IMR-90 (cell line): ENCODE results near the gene CAPS. TPM values are rescaled to one million over a fixed set of nuclear protein-coding genes. Genes with fewer than 3 reads are reported as not detected.

Experiments
- ATAC-seq: fragments of 200-7000 bp; cut with Tn5 transposase; 2 replicates; pipeline ENCODE4 v1.9.1; 2020; ENCODE audit warnings: low read depth, mild to moderate bottlenecking, moderate library complexity
- BruUV-seq: library from RNA; stranded (reverse); fragments of 400-500 nt; replicated peaks from 2 replicates; lab custom pipeline; 2021; lab: Mats Ljungman, UMichigan
- CTCF ChIA-PET: fragments of 300-600 bp; formaldehyde crosslinking; extraction: SDS; loops from one replicate; lab custom pipeline; 2021; ENCODE audit warnings: antibody characterized with exemption; lab: Yijun Ruan, JAX
- POLR2A ChIA-PET: fragments of 300-600 bp; sonication (Branson Sonifier 250); formaldehyde crosslinking; loops from one replicate; lab custom pipeline; 2022; ENCODE audit warnings: antibody characterized with exemption; ENCODE audit not compliant: unreplicated experiment; lab: Charles Lee
- DNase-seq: peaks from one replicate; pipeline ENCODE4 v3.0.0; 2013
- H2AFZ ChIP-seq: replicated peaks from 2 replicates; pipeline ENCODE3; 2013; ENCODE audit warnings: low read length, mild to moderate bottlenecking; ENCODE audit not compliant: poor library complexity
- H2AK5ac ChIP-seq: 2 replicates; pipeline ENCODE4 v1.6.1; 2013; ENCODE audit warnings: low read depth, low read length, inconsistent platforms
- H2AK9ac ChIP-seq: replicated peaks from 2 replicates; pipeline ENCODE3; 2013; ENCODE audit warnings: mild to moderate bottlenecking, low read depth, low read length, moderate library complexity; ENCODE audit not compliant: poor library complexity
- H2BK120ac ChIP-seq: 2 replicates; pipeline ENCODE4 v1.6.1; 2013; ENCODE audit warnings: low read depth, low read length, inconsistent platforms
- H2BK15ac ChIP-seq: 3 replicates; pipeline ENCODE4 v1.6.1; 2013; ENCODE audit warnings: low read depth, low read length, inconsistent platforms
- H2BK20ac ChIP-seq: 2 replicates; pipeline ENCODE4 v1.6.1; 2013; ENCODE audit warnings: low read depth, mild to moderate bottlenecking, inconsistent platforms, low read length, moderate library complexity
- H2BK5ac ChIP-seq: 2 replicates; pipeline ENCODE4 v1.6.1; 2013; ENCODE audit warnings: mild to moderate bottlenecking, low read depth, low read length, inconsistent platforms; ENCODE audit not compliant: poor library complexity, severe bottlenecking
- H3K14ac ChIP-seq: replicated peaks from 2 replicates; pipeline ENCODE4 v1.6.1; 2013; ENCODE audit warnings: low read depth, low read length, inconsistent platforms
- H3K18ac ChIP-seq: 2 replicates; pipeline ENCODE4 v1.6.1; 2013; ENCODE audit warnings: low read depth, low read length, control low read depth
- H3K23ac ChIP-seq: 2 replicates; pipeline ENCODE4 v1.6.1; 2013; ENCODE audit warnings: low read depth, low read length, inconsistent platforms
- H3K27ac ChIP-seq: 2 replicates; pipeline ENCODE4 v1.5.1; 2013; ENCODE audit warnings: mild to moderate bottlenecking, control low read depth, low read length; ENCODE audit not compliant: insufficient read depth
- H3K27me3 ChIP-seq: 2 replicates; pipeline ENCODE4 v1.6.1; 2013; ENCODE audit warnings: low read length; ENCODE audit not compliant: control insufficient read depth, insufficient read depth
- H3K36me3 ChIP-seq: 2 replicates; pipeline ENCODE4 v1.6.1; 2013; ENCODE audit warnings: low read length, mixed read lengths; ENCODE audit not compliant: control insufficient read depth, insufficient read depth
- H3K4ac ChIP-seq: 2 replicates; pipeline ENCODE4 v1.6.1; 2013; ENCODE audit warnings: low read depth, low read length, inconsistent platforms
- H3K4me1 ChIP-seq: 2 replicates; pipeline ENCODE4 v1.6.1; 2013; ENCODE audit warnings: low read length, mixed read lengths; ENCODE audit not compliant: control insufficient read depth, insufficient read depth
- H3K4me2 ChIP-seq: 2 replicates; pipeline ENCODE4 v1.6.1; 2013; ENCODE audit warnings: low read depth, mild to moderate bottlenecking, control low read depth, low read length, moderate library complexity
- H3K4me3 ChIP-seq: 2 replicates; pipeline ENCODE4 v1.5.1; 2013; ENCODE audit warnings: low read depth, mild to moderate bottlenecking, control low read depth, low read length, moderate library complexity; ENCODE audit not compliant: insufficient read depth
- H3K56ac ChIP-seq: 2 replicates; pipeline ENCODE4 v1.6.1; 2013; ENCODE audit warnings: low read length, inconsistent platforms; ENCODE audit not compliant: insufficient read depth; ENCODE audit errors: extremely low read depth
- H3K79me1 ChIP-seq, 2 experiments: 2 replicates each; pipeline ENCODE4 v1.6.1; 2013; ENCODE audit warnings: low read length in 2 of 2, inconsistent platforms in 1 of 2, low read depth in 1 of 2
- H3K9ac ChIP-seq: 2 replicates; pipeline ENCODE4 v1.6.1; 2013; ENCODE audit warnings: low read depth, low read length, control low read depth
- H3K9me1 ChIP-seq: 2 replicates; pipeline ENCODE4 v1.6.1; 2013; ENCODE audit warnings: low read length, inconsistent platforms; ENCODE audit not compliant: insufficient read depth
- H3K9me3 ChIP-seq: 2 replicates; pipeline ENCODE4 v1.6.1; 2013; ENCODE audit warnings: low read length; ENCODE audit not compliant: control insufficient read depth, insufficient read depth
- H4K20me1 ChIP-seq: 2 replicates; pipeline ENCODE4 v1.6.1; 2013; ENCODE audit warnings: low read length, inconsistent platforms; ENCODE audit not compliant: insufficient read depth
- H4K5ac ChIP-seq: 2 replicates; pipeline ENCODE4 v1.6.1; 2013; ENCODE audit warnings: mild to moderate bottlenecking, low read depth, low read length, control low read depth
- H4K8ac ChIP-seq, 2 experiments: 2 replicates each; pipeline ENCODE4 v1.6.1; 2013; ENCODE audit warnings: low read depth in 2 of 2, low read length in 2 of 2, control low read depth in 1 of 2, inconsistent platforms in 1 of 2
- H4K91ac ChIP-seq: 2 replicates; pipeline ENCODE4 v1.6.1; 2013; ENCODE audit warnings: low read depth, low read length, inconsistent platforms; ENCODE audit not compliant: insufficient read depth
- CEBPB ChIP-seq: IDR thresholded peaks from 2 replicates; pipeline ENCODE4 v1.6.1; 2012; ENCODE audit warnings: low read depth, low read length, improper control_type of control experiment
- NFE2L2 ChIP-seq: fragments of 150-350 bp; IDR thresholded peaks from 2 replicates; pipeline ENCODE4 v1.6.1; 2016; ENCODE audit warnings: low read depth, mild to moderate bottlenecking, low read length
- WGBS, 2 experiments: methylation state at CpG; one replicate each; pipeline versions ENCODE4 v1.1.5 to v1.1.7; 2013; ENCODE audit warnings: missing lambda C conversion rate in 2 of 2; ENCODE audit not compliant: insufficient read length in 1 of 2; ENCODE audit errors: extremely low coverage in 2 of 2; 5-methylcytosine and 5-hydroxymethylcytosine counted together
- dilution Hi-C: fragments of 300-500 bp; cut with HindIII; formaldehyde crosslinking; loops from one replicate; pipeline ENCODE4 v1.14.3; 2018; ENCODE audit warnings: low sequenced_read_pairs; ENCODE audit not compliant: unreplicated experiment
- in situ Hi-C: fragments of 300-500 bp; cut with MboI; formaldehyde crosslinking; loops from 3 replicates; pipeline ENCODE4 v1.14.3; 2019; ENCODE audit warnings: low sequenced_read_pairs, inconsistent platforms, mixed read lengths
- intact Hi-C: fragments of 100-400 bp; cut with micrococcal nuclease; formaldehyde crosslinking; loops from 2 replicates; pipeline ENCODE4 v1.10.0; 2022
- polyA plus RNA-seq, 3 experiments: library from polyadenylated mRNA; depleted of rRNA; stranded (reverse); fragments of >200 nt; gene quantifications; 2 replicates each; pipeline ENCODE4 v1.2.3, GENCODE V29; 2012; ENCODE audit warnings: low replicate concordance in 1 of 3
- total RNA-seq: library from RNA; depleted of rRNA; stranded (reverse); fragments of >200 nt; gene quantifications from 2 replicates; pipeline ENCODE4 v1.2.3, GENCODE V29; 2012

CAPS gene
- total and polyA plus RNA-seq, 2 of the 4 experiments (the other 2 are of a cell fraction), result 0.54 to 4.9 TPM

DNA sequence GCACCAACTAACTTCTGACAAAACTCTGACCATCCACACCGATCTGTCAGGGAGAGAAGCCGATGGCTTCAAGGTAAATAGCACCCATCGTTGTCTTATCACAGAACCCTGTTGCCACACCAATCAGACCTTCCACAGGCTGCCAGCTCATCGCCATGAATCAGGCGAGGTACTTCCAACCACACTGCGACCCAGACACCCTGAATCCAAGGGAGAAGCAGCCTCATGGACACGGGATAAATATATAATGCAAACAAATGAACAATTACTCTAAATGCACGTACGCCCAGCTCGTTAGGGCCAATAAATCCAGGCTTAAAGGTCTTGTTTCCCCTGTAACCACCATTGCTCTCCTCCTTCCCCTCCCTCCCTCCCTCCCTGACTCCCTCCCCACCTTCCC, 43.1 kb downstream of the CAPS start:
- Histone ChIP-seq H3K4ac (peak overlapping the region; percentile 64; the same call in 1 of the 2 replicates), H2AFZ (no peak overlapping the region), H3K14ac (peak overlapping the region; percentile 66; the same call in 1 of the 2 replicates), H2BK15ac (no peak overlapping the region), H3K36me3 (no peaks in the 10 kb centered on the region; the same call in 1 of the 2 replicates), H3K27ac (no peak overlapping the region), H3K27me3 (no peaks in the 10 kb centered on the region), H2BK20ac (no peak overlapping the region; the same call in 1 of the 2 replicates), H4K8ac (no peak overlapping the region), H3K18ac (no peak overlapping the region), H3K9me3 (no peaks in the 10 kb centered on the region), H3K4me2 (no peak overlapping the region), H3K56ac (no peak overlapping the region), H4K91ac (no peak overlapping the region), H2AK9ac (no peak overlapping the region), H2BK5ac (no peak overlapping the region), H4K20me1 (peaks cover 90% of the 10 kb centered on the region), H3K9ac (no peak overlapping the region), H2AK5ac (peak overlapping the region; percentile 71), H3K23ac (peak overlapping the region; percentile 35; the same call in 1 of the 2 replicates), H4K5ac (no peak overlapping the region), H3K4me1 (peaks cover 55% of the 10 kb centered on the region), H3K79me1 (peaks cover 35 to 99% of the 10 kb centered on the region in 2 experiments; a peak in 3 of 4 replicates), H2BK120ac (0 out of 2 replicates have a peak overlapping the region, but pooled peaks have one; percentile 33), H3K4me3 (no peak overlapping the region), H3K9me1 (peaks cover 57% of the 10 kb centered on the region)
- ChIA-PET POLR2A (no interaction called here), CTCF (interaction anchor here (1.5 kb wide), 1 partner anchor 153 kb away, joined by 5 read pairs; no protein-coding TSS in a partner anchor)
- TF ChIP-seq CEBPB (peak; percentile 49; the same call in 1 of the 2 replicates), NFE2L2 (no peak)
- peak; percentile 62 for DNase-seq
- WGBS, 2 experiments, result 67% methylated on average over 4 of the region's 10 CpGs; no CpG with 5 or more reads in 1 of the 2 experiments
- intact Hi-C loops (no loop called here), in situ Hi-C loops (no loop called here), dilution Hi-C loops (no loop called here)
- no TSS peak for BruUV-seq
- ATAC-seq, result no peak
